Measurements from ENCODE around the gene IST1.

DNA sequence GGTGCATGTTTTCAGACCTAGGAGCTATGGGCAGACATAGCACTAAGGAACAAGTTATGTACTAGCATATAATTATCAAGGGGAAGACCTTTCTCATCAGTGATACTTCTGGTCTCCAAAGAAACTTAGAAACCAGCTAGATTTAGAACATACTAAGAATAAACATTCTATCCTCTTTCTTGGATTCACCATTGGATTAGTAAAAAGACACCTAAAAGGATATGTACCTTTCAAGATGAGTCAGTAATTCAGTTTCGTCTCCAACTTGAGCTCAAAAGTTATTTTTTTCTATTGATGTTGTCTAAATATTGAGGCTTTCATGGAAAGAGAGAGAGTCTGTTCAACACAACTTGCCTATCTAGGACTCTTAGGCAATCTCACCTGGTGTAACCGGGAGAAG, 24.5 kb upstream of the IST1 start:
- no peak for TF ChIP-seq CREB1 (IDR thresholded peaks at IDR 0.05; ENCODE audit: low read depth)
- TF ChIP-seq, protein P1, sequence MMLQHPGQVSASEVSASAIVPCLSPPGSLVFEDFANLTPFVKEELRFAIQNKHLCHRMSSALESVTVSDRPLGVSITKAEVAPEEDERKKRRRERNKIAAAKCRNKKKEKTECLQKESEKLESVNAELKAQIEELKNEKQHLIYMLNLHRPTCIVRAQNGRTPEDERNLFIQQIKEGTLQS (IDR thresholded peaks at IDR 0.05; ENCODE audit: borderline replicate concordance, extremely low read depth, low read depth, low read length), result no peak
- no peak for TF ChIP-seq JUND (IDR thresholded peaks at IDR 0.05; ENCODE audit: low read depth, low read length)
- no peak for TF ChIP-seq SIX5 (IDR thresholded peaks at IDR 0.05; ENCODE audit: low read depth, low read length, severe bottlenecking)
- no peak for TF ChIP-seq SIN3A (IDR thresholded peaks at IDR 0.05; ENCODE audit: low read depth, low read length)
- TF ChIP-seq EP300 (IDR thresholded peaks at IDR 0.05; ENCODE audit: borderline replicate concordance in 1 of 2, control insufficient read depth in 1 of 2, low read depth in 2 of 2, low read length in 2 of 2), result no peak
- no peak for TF ChIP-seq EZH2 (IDR thresholded peaks at IDR 0.05; ENCODE audit: borderline replicate concordance, control insufficient read depth, low read depth, low read length)

All from GM12878 (cell line).